Endodermal cell (in vitro differentiated cells): Measurements from ENCODE around the gene PDE4D. TPM values are rescaled to one million over a fixed set of nuclear protein-coding genes. Genes with fewer than 3 reads are reported as not detected.
A peak's percentile ranks its signal among the peaks of the same experiment; 100 is the strongest.

Source experiments
- DNase-seq: peaks from one replicate; pipeline ENCODE4 v3.0.0-alpha.2; 2017
- H3K27ac ChIP-seq: 2 replicates; pipeline ENCODE4 v1.5.1; 2013; ENCODE audit warnings: mild to moderate bottlenecking, low read depth, low read length, moderate library complexity
- H3K27me3 ChIP-seq: 2 replicates; pipeline ENCODE4 v1.6.1; 2013; ENCODE audit warnings: mild to moderate bottlenecking, low read length, moderate library complexity; ENCODE audit not compliant: insufficient read depth, control insufficient read depth, poor library complexity, severe bottlenecking
- H3K36me3 ChIP-seq: 2 replicates; pipeline ENCODE4 v1.7.0; 2013; ENCODE audit warnings: mild to moderate bottlenecking, low read length, moderate library complexity; ENCODE audit not compliant: control insufficient read depth, insufficient read depth
- H3K4me1 ChIP-seq: one replicate; pipeline ENCODE4 v1.7.0; 2013; ENCODE audit warnings: low read length; ENCODE audit not compliant: control insufficient read depth, insufficient read depth
- H3K4me3 ChIP-seq: 2 replicates; pipeline ENCODE4 v1.5.1; 2013; ENCODE audit warnings: mild to moderate bottlenecking, low read length, moderate library complexity
- H3K9ac ChIP-seq: 2 replicates; pipeline ENCODE4 v1.6.1; 2013; ENCODE audit warnings: mild to moderate bottlenecking, low read length, moderate library complexity; ENCODE audit not compliant: poor library complexity, severe bottlenecking; ENCODE audit errors: extremely low read depth
- H3K9me3 ChIP-seq: 2 replicates; pipeline ENCODE4 v1.6.1; 2013; ENCODE audit warnings: mild to moderate bottlenecking, low read length, moderate library complexity; ENCODE audit not compliant: control insufficient read depth
- H3K27ac Mint-ChIP-seq: 2 replicates; pipeline ENCODE4 v1.8.0; 2020; ENCODE audit warnings: mixed read lengths
- H3K27me3 Mint-ChIP-seq: 2 replicates; pipeline ENCODE4 v1.8.0; 2021; ENCODE audit warnings: mild to moderate bottlenecking, mixed read lengths; ENCODE audit not compliant: insufficient read depth
- H3K36me3 Mint-ChIP-seq: 2 replicates; pipeline ENCODE4 v1.8.0; 2020; ENCODE audit warnings: low read depth, mixed read lengths
- H3K4me1 Mint-ChIP-seq: 2 replicates; pipeline ENCODE4 v1.8.0; 2020; ENCODE audit warnings: mixed read lengths
- H3K4me3 Mint-ChIP-seq: 2 replicates; pipeline ENCODE4 v1.8.0; 2020; ENCODE audit warnings: mild to moderate bottlenecking, moderate library complexity, mixed read lengths
- H3K9me3 Mint-ChIP-seq: 2 replicates; pipeline ENCODE4 v1.8.0; 2020; ENCODE audit warnings: mild to moderate bottlenecking, mixed read lengths
- WGBS, 2 experiments: methylation state at CpG; one replicate each; pipeline versions ENCODE4 v1.1.5 to v1.1.7; 2013; ENCODE audit warnings: missing lambda C conversion rate in 2 of 2, mixed read lengths in 1 of 2; ENCODE audit not compliant: insufficient coverage in 1 of 2, insufficient read length in 1 of 2; 5-methylcytosine and 5-hydroxymethylcytosine counted together
- total RNA-seq, 2 donors: library from RNA; stranded (reverse); fragmentation: NEBNext Ultra II Directional in 1 of 2; extraction: Animal tissue kit (Norgen Biotek cat#: 25700) in 1 of 2; gene quantifications; 2 replicates in 1 of 2; 3 replicates in 1 of 2; pipeline ENCODE4 v1.2.1, GENCODE V29; 2021
- TF ChIP-seq, protein P1 (sequence below): fragments of 200-600 bp; sonication (generic); conservative IDR thresholded peaks from 2 replicates; pipeline ENCODE4 v1.5.0; 2021; ENCODE audit warnings: antibody characterized with exemption, mild to moderate bottlenecking

The PDE4D gene
- total RNA-seq, 2 donors from 2014 or later, result 9.2 to 11.4 TPM

DNA sequence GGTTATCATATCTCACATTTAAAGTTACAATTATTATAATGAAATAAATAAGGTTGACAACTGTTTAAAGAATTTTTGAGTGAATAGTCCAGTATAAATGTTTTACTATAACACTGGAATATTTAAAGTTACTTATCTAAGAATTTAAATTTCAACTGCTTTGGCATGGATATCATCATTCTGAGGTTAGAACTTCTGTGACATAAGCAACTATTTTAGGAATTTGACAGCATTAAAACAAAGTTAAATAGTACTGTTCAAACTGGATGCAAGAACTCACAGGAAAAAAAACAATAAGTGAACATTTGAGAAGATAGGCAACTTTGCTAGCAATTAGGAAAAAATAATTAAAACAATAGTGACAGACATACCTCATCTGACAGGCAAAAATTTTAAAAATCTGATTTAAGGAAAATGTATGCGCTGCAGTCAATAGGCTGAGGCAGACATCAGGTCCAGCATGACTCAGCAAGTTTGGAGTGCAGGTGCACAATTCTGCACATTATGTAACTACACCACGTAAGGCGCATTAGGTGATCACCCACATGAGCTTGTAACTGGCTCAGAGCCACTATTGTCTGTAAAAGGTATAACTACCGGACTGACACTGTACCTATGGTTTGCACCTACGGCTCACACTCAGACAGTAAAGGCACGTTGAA, 180.6 kb downstream of the PDE4D start:
- H3K4me1 Mint-ChIP-seq, result peaks cover 22% of the 10 kb centered on the region
- peaks cover 12% of the 10 kb centered on the region for H3K36me3 Mint-ChIP-seq
- no peak overlapping the region for H3K4me3 ChIP-seq

DNA sequence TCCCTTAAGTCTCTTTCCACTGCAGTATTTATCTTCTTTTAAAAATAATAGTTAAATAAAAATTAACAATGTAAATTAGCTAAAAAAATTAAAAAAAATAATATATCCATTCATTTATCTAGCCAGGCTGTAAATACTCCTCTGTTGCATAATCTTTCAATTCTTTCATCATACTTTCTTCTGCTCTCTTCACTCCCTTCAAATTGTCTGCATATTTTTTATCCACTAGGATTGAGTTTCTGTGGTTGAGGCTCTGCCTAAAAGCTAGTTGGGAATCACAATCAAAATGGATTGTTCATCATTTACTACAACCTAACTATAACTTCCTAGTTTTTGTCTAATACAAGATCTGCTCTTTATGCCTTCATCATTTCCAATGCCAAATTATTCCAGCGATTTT, 182.2 kb downstream of the PDE4D start:
- peaks cover 12% of the 10 kb centered on the region for H3K36me3 Mint-ChIP-seq
- WGBS, 2 experiments, result 100% methylated on average over 1 of the region's 1 CpG; no CpG with 5 or more reads in 1 of the 2 experiments
- TF ChIP-seq, protein P1, sequence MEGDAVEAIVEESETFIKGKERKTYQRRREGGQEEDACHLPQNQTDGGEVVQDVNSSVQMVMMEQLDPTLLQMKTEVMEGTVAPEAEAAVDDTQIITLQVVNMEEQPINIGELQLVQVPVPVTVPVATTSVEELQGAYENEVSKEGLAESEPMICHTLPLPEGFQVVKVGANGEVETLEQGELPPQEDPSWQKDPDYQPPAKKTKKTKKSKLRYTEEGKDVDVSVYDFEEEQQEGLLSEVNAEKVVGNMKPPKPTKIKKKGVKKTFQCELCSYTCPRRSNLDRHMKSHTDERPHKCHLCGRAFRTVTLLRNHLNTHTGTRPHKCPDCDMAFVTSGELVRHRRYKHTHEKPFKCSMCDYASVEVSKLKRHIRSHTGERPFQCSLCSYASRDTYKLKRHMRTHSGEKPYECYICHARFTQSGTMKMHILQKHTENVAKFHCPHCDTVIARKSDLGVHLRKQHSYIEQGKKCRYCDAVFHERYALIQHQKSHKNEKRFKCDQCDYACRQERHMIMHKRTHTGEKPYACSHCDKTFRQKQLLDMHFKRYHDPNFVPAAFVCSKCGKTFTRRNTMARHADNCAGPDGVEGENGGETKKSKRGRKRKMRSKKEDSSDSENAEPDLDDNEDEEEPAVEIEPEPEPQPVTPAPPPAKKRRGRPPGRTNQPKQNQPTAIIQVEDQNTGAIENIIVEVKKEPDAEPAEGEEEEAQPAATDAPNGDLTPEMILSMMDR, result no peak
- Histone ChIP-seq H3K27me3 (peaks cover 16% of the 10 kb centered on the region), H3K9ac (no peak overlapping the region), H3K4me3 (no peak overlapping the region), H3K27ac (no peak overlapping the region), H3K36me3 (no peaks in the 10 kb centered on the region), H3K4me1 (peaks cover 12% of the 10 kb centered on the region), H3K9me3 (peaks cover 18% of the 10 kb centered on the region)
- no peak overlapping the region for H3K4me3 Mint-ChIP-seq
- peaks cover 25% of the 10 kb centered on the region for H3K9me3 Mint-ChIP-seq
- peaks cover 22% of the 10 kb centered on the region for H3K4me1 Mint-ChIP-seq
- no peak for DNase-seq
- peaks cover 4% of the 10 kb centered on the region for H3K27me3 Mint-ChIP-seq
- H3K27ac Mint-ChIP-seq, result no peak overlapping the region

More for the DNA sequence above, 180.6 kb downstream of the PDE4D start:
- Mint-ChIP-seq H3K27me3 (peaks cover 2% of the 10 kb centered on the region), H3K9me3 (peaks cover 25% of the 10 kb centered on the region), H3K27ac (no peak overlapping the region), H3K4me3 (no peak overlapping the region)
- H3K36me3 ChIP-seq, result no peaks in the 10 kb centered on the region
- peaks cover 18% of the 10 kb centered on the region for H3K9me3 ChIP-seq
- peak; percentile 50 for DNase-seq
- WGBS, 2 experiments, result 96 to 99% methylated on average over 6 of the region's 6 CpGs
- peaks cover 12% of the 10 kb centered on the region for H3K4me1 ChIP-seq
- no peak overlapping the region for H3K9ac ChIP-seq
- H3K27ac ChIP-seq, result no peak overlapping the region
- peaks cover 16% of the 10 kb centered on the region for H3K27me3 ChIP-seq
- TF ChIP-seq, protein P1, result no peak

DNA sequence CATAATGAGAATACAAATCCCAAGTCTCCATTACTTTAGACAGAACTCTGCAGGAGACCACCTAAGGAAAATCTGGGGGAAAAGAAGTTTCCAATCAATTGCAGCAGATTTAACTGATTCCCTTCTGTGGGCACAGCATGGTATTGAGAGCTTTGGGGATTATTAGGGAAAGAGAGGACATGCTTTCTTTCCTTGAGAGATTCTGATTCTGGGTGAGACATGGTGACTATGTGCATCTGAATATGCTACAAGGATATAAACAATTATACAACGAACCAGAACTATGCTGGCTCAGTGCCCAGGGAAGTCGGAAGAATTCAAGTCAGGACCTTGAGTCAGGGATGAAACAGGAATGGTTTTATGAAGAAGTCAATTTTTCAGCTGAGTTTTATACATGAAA, 183.7 kb downstream of the PDE4D start:
- Mint-ChIP-seq H3K36me3 (peaks cover 12% of the 10 kb centered on the region), H3K27ac (peak overlapping the region; percentile 72)
- 10% methylated on average over 2 of the region's 2 CpGs; no CpG with 5 or more reads in 1 of the 2 experiments for WGBS, 2 experiments

More for the DNA sequence above, 183.7 kb downstream of the PDE4D start:
- TF ChIP-seq, protein P1, result no peak
- H3K9me3 Mint-ChIP-seq, result peaks cover 22% of the 10 kb centered on the region
- peak overlapping the region; percentile 31 for H3K4me3 Mint-ChIP-seq
- Histone ChIP-seq H3K27ac (peak overlapping the region; percentile 52), H3K36me3 (no peaks in the 10 kb centered on the region), H3K27me3 (peaks cover 16% of the 10 kb centered on the region), H3K4me1 (peaks cover 12% of the 10 kb centered on the region), H3K4me3 (peak overlapping the region; percentile 53), H3K9ac (no peak overlapping the region), H3K9me3 (peaks cover 18% of the 10 kb centered on the region)
- H3K4me1 Mint-ChIP-seq, result peaks cover 34% of the 10 kb centered on the region
- H3K27me3 Mint-ChIP-seq, result peaks cover 4% of the 10 kb centered on the region
- DNase-seq, result peak; percentile 48
